Endothelial cell of umbilical vein (primary cell): Measurements from ENCODE around the gene CXCL3. TPM values are rescaled to one million over a fixed set of nuclear protein-coding genes. Genes with fewer than 3 reads are reported as not detected.

Experiments
- BruUV-seq: library from RNA; stranded (reverse); fragments of 400-500 nt; replicated peaks from 2 replicates; lab custom pipeline; 2021; lab: Mats Ljungman, UMichigan
- CTCF ChIA-PET: fragments of 300-600, 350-600 bp; sonication (Branson Sonifier 250); formaldehyde crosslinking; loops from one replicate; lab custom pipeline; 2021; ENCODE audit warnings: antibody characterized with exemption, inconsistent platforms; lab: Charles Lee
- POLR2A ChIA-PET: fragments of 300-600, 350-600 bp; sonication (Branson Sonifier 250); formaldehyde crosslinking; loops from one replicate; lab custom pipeline; 2021; ENCODE audit warnings: antibody characterized with exemption, inconsistent platforms; lab: Charles Lee
- DNase-seq: peaks from one replicate; pipeline ENCODE4 v3.0.0-alpha.2; 2011; ENCODE audit warnings: low read depth, low spot score
- FAIRE-seq: peaks from 2 replicates; lab custom pipeline; 2011; peaks lifted over from hg19 to GRCh38; lab: Jason Lieb, UNC
- H2AFZ ChIP-seq: 2 replicates; pipeline ENCODE4 v1.6.0; 2012; ENCODE audit warnings: low read depth, low read length, control low read depth, inconsistent platforms
- H3K27ac ChIP-seq: 2 replicates; pipeline ENCODE4 v1.5.1; 2011; ENCODE audit warnings: low read depth, mild to moderate bottlenecking, control low read depth, low read length, moderate library complexity; ENCODE audit not compliant: insufficient read depth
- H3K27me3 ChIP-seq, 2 experiments: 2 replicates each; pipeline versions ENCODE4 v1.6.0 to v1.6.1; 2011; ENCODE audit warnings: low read length in 2 of 2, mixed read lengths in 1 of 2; ENCODE audit not compliant: control insufficient read depth in 2 of 2, insufficient read depth in 2 of 2
- H3K36me3 ChIP-seq, 2 experiments: 2 replicates in 1 of 2; 3 replicates in 1 of 2; pipeline ENCODE4 v1.5.1; 2011; ENCODE audit warnings: low read length in 2 of 2, mild to moderate bottlenecking in 1 of 2, moderate library complexity in 1 of 2; ENCODE audit not compliant: control insufficient read depth in 2 of 2, insufficient read depth in 2 of 2; ENCODE audit errors: extremely low read depth in 1 of 2
- H3K4me1 ChIP-seq: 3 replicates; pipeline ENCODE4 v1.5.1; 2011; ENCODE audit warnings: mild to moderate bottlenecking, low read length; ENCODE audit not compliant: control insufficient read depth, insufficient read depth; ENCODE audit errors: extremely low read depth
- H3K4me2 ChIP-seq: 2 replicates; pipeline ENCODE4 v1.6.1; 2011; ENCODE audit warnings: low read length, control low read depth, mixed read lengths; ENCODE audit not compliant: insufficient read depth
- H3K4me3 ChIP-seq, 3 experiments: fragments of 200-600 bp in 1 of 3; sonication (generic), shearing (Covaris generic) in 1 of 3; replicated peaks in 1 of 3; 2 replicates each; pipeline ENCODE4 v1.5.1; 2011 to 2016; ENCODE audit warnings: control low read depth in 3 of 3, low read length in 3 of 3, mild to moderate bottlenecking in 2 of 3, inconsistent platforms in 1 of 3, low read depth in 1 of 3, moderate library complexity in 1 of 3; ENCODE audit not compliant: insufficient read depth in 1 of 3
- H3K79me2 ChIP-seq: 2 replicates; pipeline ENCODE4 v1.6.0; 2012; ENCODE audit warnings: low read length, inconsistent platforms; ENCODE audit not compliant: control insufficient read depth, insufficient read depth
- H3K9ac ChIP-seq: replicated peaks from 2 replicates; pipeline ENCODE3; 2011; ENCODE audit warnings: low read length, control low read depth; ENCODE audit not compliant: insufficient read depth; ENCODE audit errors: extremely low read depth
- H3K9me1 ChIP-seq: replicated peaks from 3 replicates; pipeline ENCODE4 v1.6.0; 2011; ENCODE audit warnings: mild to moderate bottlenecking, low read length; ENCODE audit not compliant: control insufficient read depth, insufficient read depth; ENCODE audit errors: extremely low read depth
- H3K9me3 ChIP-seq: replicated peaks from 2 replicates; pipeline ENCODE4 v1.5.1; 2012; ENCODE audit warnings: low read length, inconsistent platforms; ENCODE audit not compliant: control insufficient read depth, insufficient read depth
- H4K20me1 ChIP-seq: replicated peaks from 2 replicates; pipeline ENCODE3; 2011; ENCODE audit warnings: mild to moderate bottlenecking, low read length; ENCODE audit not compliant: control insufficient read depth, insufficient read depth; ENCODE audit errors: extremely low read depth
- CTCF ChIP-seq, 2 donors: IDR thresholded peaks; 1 replicate in 1 of 2; 2 replicates in 1 of 2; pipeline ENCODE4 v1.5.1; 2011; ENCODE audit warnings: low read length in 2 of 2, mild to moderate bottlenecking in 2 of 2, moderate library complexity in 2 of 2, control low read depth in 1 of 2, inconsistent platforms in 1 of 2, low read depth in 1 of 2; ENCODE audit not compliant: insufficient read depth in 1 of 2; ENCODE audit errors: extremely low read depth in 1 of 2
- EZH2 ChIP-seq: IDR thresholded peaks from 2 replicates; pipeline ENCODE4 v1.6.1; 2012; ENCODE audit warnings: borderline replicate concordance, low read depth, mild to moderate bottlenecking, moderate library complexity, low read length, inconsistent platforms; ENCODE audit not compliant: severe bottlenecking
- FOS ChIP-seq: IDR thresholded peaks from 2 replicates; pipeline ENCODE4 v1.6.1; 2011; ENCODE audit warnings: mild to moderate bottlenecking, low read length, moderate library complexity, borderline replicate concordance; ENCODE audit not compliant: insufficient read depth
- GATA2 ChIP-seq: IDR thresholded peaks from 2 replicates; pipeline ENCODE4 v1.7.0; 2011; ENCODE audit warnings: low read depth, mild to moderate bottlenecking, moderate library complexity, mixed read lengths, low read length; ENCODE audit not compliant: insufficient read length, insufficient read depth
- JUN ChIP-seq: IDR thresholded peaks from 2 replicates; pipeline ENCODE4 v1.6.1; 2011; ENCODE audit warnings: borderline replicate concordance, low read depth; ENCODE audit not compliant: insufficient read length, insufficient read depth
- MAX ChIP-seq: IDR thresholded peaks from 2 replicates; pipeline ENCODE4 v1.6.1; 2011; ENCODE audit not compliant: insufficient read depth, insufficient read length
- MYC ChIP-seq: IDR thresholded peaks from one replicate; pipeline ENCODE4 v1.6.1; 2011; ENCODE audit warnings: mild to moderate bottlenecking, low read depth, low read length
- POLR2A ChIP-seq: IDR thresholded peaks from 2 replicates; pipeline ENCODE4 v1.6.1; 2012; ENCODE audit warnings: low read depth, mild to moderate bottlenecking, control low read depth, low read length
- POLR2AphosphoS5 ChIP-seq: IDR thresholded peaks from 2 replicates; pipeline ENCODE4 v1.6.1; 2012; ENCODE audit warnings: low read depth, mild to moderate bottlenecking, control low read depth, low read length, moderate library complexity; ENCODE audit not compliant: insufficient read depth
- dilution Hi-C: fragments of 300-500 bp; cut with MboI; formaldehyde crosslinking; loops from one replicate; pipeline ENCODE4 v1.15.0; 2019; ENCODE audit warnings: low sequenced_read_pairs; ENCODE audit not compliant: extremely low pct_ligation_motif_present
- intact Hi-C: fragments of 100-400 bp; cut with micrococcal nuclease; formaldehyde crosslinking; loops from one replicate; pipeline ENCODE4 v1.10.0; 2022
- polyA plus RNA-seq, 4 experiments: library from polyadenylated mRNA; depleted of rRNA in 3 of 4; stranded (reverse) in 3 of 4; unstranded in 1 of 4; fragments of >200 nt; gene quantifications; 2 replicates each; pipeline versions ENCODE4 v1.2.1 to v1.2.3, GENCODE V29; 2011 to 2012; ENCODE audit warnings: missing spikeins in 1 of 4
- total RNA-seq: library from RNA; stranded (reverse); gene quantifications from 2 replicates; pipeline ENCODE4 v1.2.3, GENCODE V29; 2021

CXCL3 gene
- total and polyA plus RNA-seq, 2 donors (not counting 3 experiments of a cell fraction or from before 2014, with no cell fraction given): 1.1 to 1.3 TPM

- H3K36me3 ChIP-seq: no peaks in the 10 kb centered on the region
- POLR2A ChIA-PET: no interaction called here
- CTCF ChIA-PET: no interaction called here
- H3K9ac ChIP-seq: no peak overlapping the region
- no peak overlapping the region for H3K4me3 ChIP-seq
- no peak overlapping the region for H2AFZ ChIP-seq
- TF ChIP-seq MAX (no peak), FOS (no peak), GATA2 (no peak), JUN (no peak), EZH2 (no peak), POLR2A (no peak), POLR2AphosphoS5 (no peak), CTCF (IDR thresholded peaks at IDR 0.05; ENCODE audit: extremely low read depth in 1 of 2, insufficient read depth in 1 of 2, low read depth in 1 of 2, low read length in 2 of 2) (no peak), MYC (no peak)
- dilution Hi-C loops (no loop called here), intact Hi-C loops (no loop called here)
- no peaks in the 10 kb centered on the region for H3K9me3 ChIP-seq
- no peaks in the 10 kb centered on the region for H3K27me3 ChIP-seq
- H3K4me1 ChIP-seq: peaks cover 3% of the 10 kb centered on the region
- no peak for FAIRE-seq
- H3K27ac ChIP-seq: no peak overlapping the region
- H3K9me1 ChIP-seq: peaks cover 2% of the 10 kb centered on the region
- DNase-seq: no peak
- H3K79me2 ChIP-seq: no peaks in the 10 kb centered on the region
- H4K20me1 ChIP-seq: no peaks in the 10 kb centered on the region
- no TSS peak for BruUV-seq
- no peak overlapping the region for H3K4me2 ChIP-seq
These were observed 32.4 kb downstream of the CXCL3 start for GRCh38 chr4:74006009-74006476.
